ENCODE results near the gene SWSAP1. TPM values are rescaled to one million over a fixed set of nuclear protein-coding genes. Genes with fewer than 3 reads are reported as not detected.
A peak's percentile ranks its signal among the peaks of the same experiment; 100 is the strongest.

The SWSAP1 gene
- total RNA-seq, 1 donor from 2014 or later = 1.5 TPM

GRCh38 chr19:11421371-11422098, 47.1 kb downstream of the SWSAP1 start:
- Histone ChIP-seq H3K9me3 (no peaks in the 10 kb centered on the region), H3K36me3 (no peaks in the 10 kb centered on the region), H3K27ac (peak overlapping the region; percentile 68), H3K4me1 (peaks cover 54% of the 10 kb centered on the region), H3K27me3 (no peaks in the 10 kb centered on the region), H3K4me3 (peak overlapping the region; percentile 33 to 47)
- intact Hi-C loops (cut with DNase I) = loop anchor here (5.0 kb wide), 1 partner anchor 39 kb away; the partner anchor contains the start of gene EPOR
- TF ChIP-seq, protein P1, sequence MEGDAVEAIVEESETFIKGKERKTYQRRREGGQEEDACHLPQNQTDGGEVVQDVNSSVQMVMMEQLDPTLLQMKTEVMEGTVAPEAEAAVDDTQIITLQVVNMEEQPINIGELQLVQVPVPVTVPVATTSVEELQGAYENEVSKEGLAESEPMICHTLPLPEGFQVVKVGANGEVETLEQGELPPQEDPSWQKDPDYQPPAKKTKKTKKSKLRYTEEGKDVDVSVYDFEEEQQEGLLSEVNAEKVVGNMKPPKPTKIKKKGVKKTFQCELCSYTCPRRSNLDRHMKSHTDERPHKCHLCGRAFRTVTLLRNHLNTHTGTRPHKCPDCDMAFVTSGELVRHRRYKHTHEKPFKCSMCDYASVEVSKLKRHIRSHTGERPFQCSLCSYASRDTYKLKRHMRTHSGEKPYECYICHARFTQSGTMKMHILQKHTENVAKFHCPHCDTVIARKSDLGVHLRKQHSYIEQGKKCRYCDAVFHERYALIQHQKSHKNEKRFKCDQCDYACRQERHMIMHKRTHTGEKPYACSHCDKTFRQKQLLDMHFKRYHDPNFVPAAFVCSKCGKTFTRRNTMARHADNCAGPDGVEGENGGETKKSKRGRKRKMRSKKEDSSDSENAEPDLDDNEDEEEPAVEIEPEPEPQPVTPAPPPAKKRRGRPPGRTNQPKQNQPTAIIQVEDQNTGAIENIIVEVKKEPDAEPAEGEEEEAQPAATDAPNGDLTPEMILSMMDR (IDR thresholded peaks at IDR 0.05) = no peak
- TF ChIP-seq POLR2AphosphoS5 (IDR thresholded peaks at IDR 0.05; ENCODE audit: insufficient read depth in 1 of 2, low read depth in 1 of 2) (peak in 1 of 2 donors; percentile 13), POLR2A (IDR thresholded peaks at IDR 0.05) (no peak)
- no peak for DNase-seq (ENCODE audit: extremely low spot score in 2 of 2)

DNA sequence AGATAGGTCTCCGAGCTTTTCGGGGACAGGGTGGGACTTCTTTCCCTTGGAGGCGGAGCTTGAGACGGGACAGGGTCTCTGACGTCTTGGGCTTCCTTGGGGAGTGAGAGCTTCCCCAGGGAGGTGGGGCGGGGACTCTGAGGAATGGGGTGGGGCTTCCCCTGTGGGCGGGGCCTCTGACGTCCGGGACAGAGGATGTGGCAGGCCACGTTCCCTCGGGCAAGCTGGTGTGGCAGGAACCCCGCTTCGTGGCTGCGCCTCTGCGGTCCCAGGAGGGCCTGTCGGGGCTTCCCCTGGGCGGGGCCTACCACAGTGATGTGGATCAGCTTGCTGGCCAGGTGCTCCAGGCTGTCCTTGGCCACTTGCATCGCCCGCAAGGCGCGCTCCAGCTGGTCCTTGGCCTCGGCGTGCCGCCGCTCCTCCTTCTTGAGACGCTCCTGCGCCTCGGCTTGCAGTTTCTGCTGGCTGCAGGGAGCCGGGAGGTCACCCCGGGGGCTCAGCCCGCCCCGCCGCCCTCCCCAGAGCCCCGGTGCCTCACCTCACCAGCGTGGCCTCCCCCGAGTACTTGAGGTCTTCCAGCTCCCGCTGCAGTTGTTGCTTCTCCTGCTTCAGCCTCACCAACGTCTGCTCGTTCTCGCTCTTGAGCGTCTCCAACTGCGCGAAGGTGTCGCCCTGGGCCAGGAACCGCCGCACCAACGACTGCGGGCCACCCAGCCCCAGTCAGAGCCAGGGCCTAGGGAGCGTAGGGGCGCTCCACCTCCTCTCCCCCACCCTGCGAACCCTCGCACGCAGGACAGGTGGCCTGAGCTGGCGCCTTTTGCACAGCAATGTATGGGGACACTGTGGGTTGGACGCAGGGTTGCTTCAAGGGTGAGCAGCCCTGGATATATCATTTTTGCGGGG, 47.9 kb downstream of the SWSAP1 start:
- intact Hi-C loops (cut with DNase I) = loop anchor here (5.0 kb wide), 1 partner anchor 40 kb away; the partner anchor contains the start of gene EPOR
- DNase-seq (ENCODE audit: extremely low spot score in 2 of 2) = peak in 1 of 2 donors; percentile 94
- peak overlapping the region; percentile 68 for H3K27ac ChIP-seq
- H3K27me3 ChIP-seq = no peaks in the 10 kb centered on the region
- peaks cover 54% of the 10 kb centered on the region for H3K4me1 ChIP-seq
- H3K4me3 ChIP-seq = peak overlapping the region; percentile 33 to 47
- no peaks in the 10 kb centered on the region for H3K9me3 ChIP-seq
- no peaks in the 10 kb centered on the region for H3K36me3 ChIP-seq
- TF ChIP-seq POLR2A (IDR thresholded peaks at IDR 0.05) = no peak
- peak; percentile 9 to 35 for TF ChIP-seq POLR2AphosphoS5 (IDR thresholded peaks at IDR 0.05; ENCODE audit: insufficient read depth in 1 of 2, low read depth in 1 of 2)

DNA sequence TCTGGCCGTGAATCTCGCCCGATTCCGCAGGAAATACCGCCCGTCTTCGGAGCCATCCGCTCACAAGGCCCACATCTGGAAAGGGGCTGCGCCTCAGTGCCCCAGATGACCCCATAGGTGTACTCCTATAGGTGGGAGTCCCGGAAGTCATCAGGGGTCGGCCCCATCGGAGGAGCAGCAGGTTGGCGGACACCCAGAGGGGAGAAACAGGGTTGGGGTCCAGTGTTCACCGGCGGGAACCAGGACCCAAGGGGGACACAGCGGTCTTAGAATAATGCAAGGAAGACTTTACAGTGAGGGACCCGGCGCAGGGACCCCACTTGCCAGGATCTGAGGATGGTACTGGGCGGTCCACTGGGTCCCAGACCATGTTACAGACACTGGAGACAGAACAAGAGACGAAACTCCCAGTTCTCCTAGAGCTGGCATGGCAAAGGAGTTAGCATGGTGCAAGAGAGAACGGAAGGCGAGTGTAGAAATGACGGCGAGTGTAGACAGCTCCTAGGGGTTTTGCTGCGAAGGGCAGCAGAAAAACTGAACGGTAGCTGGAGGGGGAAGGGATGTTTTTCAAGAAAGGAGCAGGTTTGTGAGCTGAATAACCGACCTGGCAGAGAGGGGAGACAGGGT, 48.8 kb downstream of the SWSAP1 start:
- Histone ChIP-seq H3K4me1 (peaks cover 50% of the 10 kb centered on the region), H3K27me3 (no peaks in the 10 kb centered on the region), H3K27ac (no peak overlapping the region), H3K36me3 (no peaks in the 10 kb centered on the region), H3K9me3 (no peaks in the 10 kb centered on the region), H3K4me3 (no peak overlapping the region)
- TF ChIP-seq, protein P1 (IDR thresholded peaks at IDR 0.05) = no peak
- TF ChIP-seq POLR2AphosphoS5 (IDR thresholded peaks at IDR 0.05; ENCODE audit: insufficient read depth in 1 of 2, low read depth in 1 of 2) (no peak), POLR2A (IDR thresholded peaks at IDR 0.05) (no peak)
- DNase-seq (ENCODE audit: extremely low spot score in 2 of 2) = peak in 1 of 2 donors; percentile 77
- intact Hi-C loops (cut with DNase I) = loop anchor here (5.0 kb wide), 1 partner anchor 41 kb away; the partner anchor contains the start of gene EPOR

DNA sequence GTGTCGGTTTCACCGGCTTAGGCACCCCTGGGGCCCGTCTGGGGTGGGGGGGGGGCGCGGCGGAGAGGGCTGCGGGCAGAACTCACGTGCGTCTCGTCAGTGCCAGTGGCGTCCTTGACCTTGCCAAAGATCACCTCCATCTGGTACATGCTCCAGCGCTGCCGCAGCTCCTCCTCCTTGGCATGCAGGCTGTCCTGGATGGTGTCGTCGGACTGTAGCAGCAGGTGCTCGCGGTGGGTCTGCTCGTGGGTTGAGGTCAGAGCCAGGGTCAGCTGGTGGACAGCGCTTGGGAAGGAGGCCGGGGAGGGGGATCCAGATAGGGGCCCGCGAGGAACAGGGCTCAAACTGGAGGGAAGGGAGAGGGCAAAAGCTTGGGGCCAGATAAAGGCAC, 49.3 kb downstream of the SWSAP1 start:
- TF ChIP-seq, protein P1 (IDR thresholded peaks at IDR 0.05) = no peak
- intact Hi-C loops (cut with DNase I) = loop anchor here (5.0 kb wide), 1 partner anchor 41 kb away; the partner anchor contains the start of gene EPOR
- peaks cover 44% of the 10 kb centered on the region for H3K4me1 ChIP-seq
- no peak overlapping the region for H3K27ac ChIP-seq
- no peaks in the 10 kb centered on the region for H3K36me3 ChIP-seq
- H3K4me3 ChIP-seq = no peak overlapping the region
- no peaks in the 10 kb centered on the region for H3K9me3 ChIP-seq
- H3K27me3 ChIP-seq = no peaks in the 10 kb centered on the region
- DNase-seq (ENCODE audit: extremely low spot score in 2 of 2) = no peak

Small RNAs within 50 kb of the gene (small RNA-seq; reads per million reads assigned to genes)
- gene RF00019 = not detected

Other genes with a start within 250 kb of the SWSAP1 start
- 2.7 TPM for gene SPC24, start 218.9 kb upstream of the SWSAP1 start, total RNA-seq
- gene KANK2, start 177.1 kb upstream of the SWSAP1 start, total RNA-seq = 486 TPM
- gene ANGPTL8, start 135.0 kb upstream of the SWSAP1 start, total RNA-seq = not detected
- gene DOCK6, start 112.1 kb upstream of the SWSAP1 start, total RNA-seq = 65.8 TPM
- not detected for gene TSPAN16, start 78.5 kb upstream of the SWSAP1 start, total RNA-seq
- 33.9 TPM for gene RAB3D, start 35.0 kb upstream of the SWSAP1 start, total RNA-seq
- 173 TPM for gene TMEM205, start 28.4 kb upstream of the SWSAP1 start, total RNA-seq
- 24.1 TPM for gene CCDC159, start 28.1 kb upstream of the SWSAP1 start, total RNA-seq
- 16.5 TPM for gene PLPPR2, start 19.2 kb upstream of the SWSAP1 start, total RNA-seq
- gene EPOR, start 9.6 kb downstream of the SWSAP1 start, total RNA-seq = 14.5 TPM
- gene RGL3, start 44.6 kb downstream of the SWSAP1 start, total RNA-seq = 19.6 TPM
- not detected for gene ODAD3, start 60.5 kb downstream of the SWSAP1 start, total RNA-seq
- gene PRKCSH, start 61.0 kb downstream of the SWSAP1 start, total RNA-seq = 79.1 TPM
- 1.2 TPM for gene ELAVL3, start 106.4 kb downstream of the SWSAP1 start, total RNA-seq
- 12.5 TPM for gene ZNF653, start 131.2 kb downstream of the SWSAP1 start, total RNA-seq
- 49.6 TPM for gene ECSIT, start 154.5 kb downstream of the SWSAP1 start, total RNA-seq
- 276 TPM for gene CNN1, start 164.2 kb downstream of the SWSAP1 start, total RNA-seq
- gene ELOF1, start 184.6 kb downstream of the SWSAP1 start, total RNA-seq = 28.0 TPM
- gene ACP5, start 203.0 kb downstream of the SWSAP1 start, total RNA-seq = 6.1 TPM
- 7.1 TPM for gene ZNF627, start 222.8 kb downstream of the SWSAP1 start, total RNA-seq